Measurements from ENCODE around the gene NPC1L1.

Gene NPC1L1

GRCh38 chr7:44472843-44473242, 68.3 kb downstream of the NPC1L1 start:
- no peak for DNase-seq
- no peaks in the 10 kb centered on the region for H3K9me3 ChIP-seq (ENCODE audit: severe bottlenecking)
- no peak overlapping the region for H3K27ac ChIP-seq
- no peak overlapping the region for H3K4me3 ChIP-seq (ENCODE audit: low read depth, low read length)
- no peak for TF ChIP-seq CTCF (IDR thresholded peaks at IDR 0.05; ENCODE audit: low read depth, low read length)
- no peaks in the 10 kb centered on the region for H3K27me3 ChIP-seq (ENCODE audit: insufficient read depth, low read depth, severe bottlenecking)
- peaks cover 46% of the 10 kb centered on the region for H3K36me3 ChIP-seq

- Histone ChIP-seq H3K4me3 (ENCODE audit: low read depth, low read length) (no peak overlapping the region), H3K9me3 (ENCODE audit: severe bottlenecking) (no peaks in the 10 kb centered on the region), H3K27me3 (ENCODE audit: insufficient read depth, low read depth, severe bottlenecking) (no peaks in the 10 kb centered on the region), H3K36me3 (peaks cover 47% of the 10 kb centered on the region), H3K27ac (no peak overlapping the region)
- no peak for DNase-seq
- no peak for TF ChIP-seq CTCF (IDR thresholded peaks at IDR 0.05; ENCODE audit: low read depth, low read length)
Measured at GRCh38 chr7:44471850-44472249, 69.3 kb downstream of the NPC1L1 start.

GRCh38 chr7:44471436-44471835, 69.7 kb downstream of the NPC1L1 start:
- H3K36me3 ChIP-seq: peaks cover 47% of the 10 kb centered on the region
- DNase-seq: no peak
- H3K27me3 ChIP-seq (ENCODE audit: insufficient read depth, low read depth, severe bottlenecking): no peaks in the 10 kb centered on the region
- H3K4me3 ChIP-seq (ENCODE audit: low read depth, low read length): no peak overlapping the region
- H3K9me3 ChIP-seq (ENCODE audit: severe bottlenecking): no peaks in the 10 kb centered on the region
- no peak for TF ChIP-seq CTCF (IDR thresholded peaks at IDR 0.05; ENCODE audit: low read depth, low read length)
- H3K27ac ChIP-seq: no peak overlapping the region

- no peak for DNase-seq
- Histone ChIP-seq H3K9me3 (ENCODE audit: severe bottlenecking) (no peaks in the 10 kb centered on the region), H3K27me3 (ENCODE audit: insufficient read depth, low read depth, severe bottlenecking) (no peaks in the 10 kb centered on the region), H3K4me3 (ENCODE audit: low read depth, low read length) (no peak overlapping the region), H3K36me3 (peaks cover 45% of the 10 kb centered on the region), H3K27ac (no peak overlapping the region)
- no peak for TF ChIP-seq CTCF (IDR thresholded peaks at IDR 0.05; ENCODE audit: low read depth, low read length)
Measured at GRCh38 chr7:44470628-44471245, 70.4 kb downstream of the NPC1L1 start.

GRCh38 chr7:44470135-44470479, 71.0 kb downstream of the NPC1L1 start:
- TF ChIP-seq CTCF (IDR thresholded peaks at IDR 0.05; ENCODE audit: low read depth, low read length): no peak
- H3K4me3 ChIP-seq (ENCODE audit: low read depth, low read length): no peak overlapping the region
- no peak for DNase-seq
- H3K27ac ChIP-seq: no peak overlapping the region
- no peaks in the 10 kb centered on the region for H3K27me3 ChIP-seq (ENCODE audit: insufficient read depth, low read depth, severe bottlenecking)
- H3K36me3 ChIP-seq: peaks cover 41% of the 10 kb centered on the region
- no peaks in the 10 kb centered on the region for H3K9me3 ChIP-seq (ENCODE audit: severe bottlenecking)

- Histone ChIP-seq H3K36me3 (peaks cover 41% of the 10 kb centered on the region), H3K4me3 (ENCODE audit: low read depth, low read length) (no peak overlapping the region), H3K27ac (no peak overlapping the region), H3K9me3 (ENCODE audit: severe bottlenecking) (no peaks in the 10 kb centered on the region), H3K27me3 (ENCODE audit: insufficient read depth, low read depth, severe bottlenecking) (no peaks in the 10 kb centered on the region)
- no peak for TF ChIP-seq CTCF (IDR thresholded peaks at IDR 0.05; ENCODE audit: low read depth, low read length)
- no peak for DNase-seq
Measured at GRCh38 chr7:44469461-44470134, 71.5 kb downstream of the NPC1L1 start.

Measured in WERI-Rb-1 (cell line).